Raji (cell line): ENCODE measurements around the gene KIDINS220.

Source experiments
- POLR2A ChIP-seq: IDR thresholded peaks from 2 replicates; pipeline ENCODE4 v1.6.1; 2011; ENCODE audit warnings: low read depth, low read length, control low read depth; ENCODE audit not compliant: insufficient read depth

Gene KIDINS220

GRCh38 chr2:8752385-8752784 lies 85.0 kb downstream of the KIDINS220 start:
- no peak for TF ChIP-seq POLR2A

DNA sequence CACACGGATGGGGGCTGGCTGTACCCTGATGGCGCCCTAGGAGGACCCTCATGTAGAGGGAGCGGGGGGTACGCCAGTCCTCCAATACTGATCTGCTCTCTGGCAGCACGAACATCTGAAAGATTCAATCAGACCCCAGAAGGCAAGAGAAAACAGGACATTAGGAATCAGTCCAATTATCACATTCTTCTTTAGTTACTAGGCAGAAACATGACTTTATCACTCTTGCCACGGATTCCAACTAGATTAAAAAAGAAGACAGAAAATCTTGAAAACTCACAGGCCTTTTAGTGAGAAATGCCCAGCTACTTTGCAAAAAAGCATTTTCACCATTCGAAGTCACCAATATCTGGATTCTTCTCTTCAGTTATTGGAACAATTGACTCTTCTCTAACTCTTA lies 87.2 kb downstream of the KIDINS220 start:
- TF ChIP-seq POLR2A: no peak

DNA sequence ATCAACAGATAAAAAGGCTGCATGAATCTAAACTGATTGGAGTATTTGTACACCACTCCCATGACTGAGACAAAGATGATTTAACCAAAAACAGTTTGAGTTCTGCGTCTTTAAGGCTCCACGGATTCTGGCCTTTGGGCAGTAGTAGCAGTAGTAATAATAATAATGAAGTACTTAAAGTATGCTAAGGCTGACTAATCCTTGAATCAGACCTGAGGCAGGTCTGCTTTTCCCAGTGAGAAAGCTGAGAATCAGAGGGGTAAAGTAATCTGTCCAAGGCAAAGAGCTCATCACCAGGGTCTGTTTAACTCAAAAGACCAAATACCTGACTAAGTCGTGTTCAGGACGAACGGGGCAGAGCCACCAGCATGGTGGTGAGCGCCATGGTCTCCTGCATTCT lies 94.2 kb downstream of the KIDINS220 start:
- no peak for TF ChIP-seq POLR2A

DNA sequence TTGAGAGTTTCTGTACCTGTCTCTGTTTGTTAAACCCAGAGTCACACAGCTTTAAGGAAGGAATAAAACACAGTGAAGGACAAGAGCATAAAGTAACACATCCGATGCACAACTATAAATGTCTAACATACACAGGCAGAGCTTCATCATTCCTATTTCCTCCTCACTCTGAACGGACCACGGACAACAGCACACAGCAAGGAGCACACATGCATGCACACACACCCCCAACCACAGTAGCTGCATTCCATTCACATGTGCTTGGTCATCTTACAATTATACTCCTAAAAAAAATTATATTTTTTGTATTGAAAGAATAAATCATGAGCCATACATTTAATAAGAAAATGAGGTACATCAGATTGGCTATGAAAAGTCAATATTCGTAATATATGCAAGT lies 97.3 kb downstream of the KIDINS220 start:
- no peak for TF ChIP-seq POLR2A

- no peak for TF ChIP-seq POLR2A
Measured at GRCh38 chr2:8737571-8738175, 99.7 kb downstream of the KIDINS220 start.

DNA sequence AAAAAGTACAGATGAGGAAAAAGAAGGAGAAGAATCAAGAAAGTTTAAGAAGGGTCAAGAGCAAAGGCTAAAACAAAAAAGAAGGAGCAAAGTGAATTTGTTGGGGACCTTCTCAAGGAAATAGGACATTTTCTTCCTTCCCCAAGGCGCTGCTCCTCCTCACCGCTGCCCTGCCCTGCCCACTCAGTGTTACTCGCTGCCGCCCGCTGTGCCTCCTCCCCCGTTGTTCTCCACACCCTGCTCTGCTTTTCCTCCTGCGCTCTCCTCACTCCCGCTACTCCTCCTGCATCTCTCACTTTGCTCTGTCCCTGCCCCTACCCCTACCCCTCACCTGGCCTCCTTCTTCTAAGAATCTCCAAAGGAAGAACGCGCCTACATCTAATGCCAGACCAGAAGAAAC lies 104.8 kb downstream of the KIDINS220 start:
- no peak for TF ChIP-seq POLR2A

DNA sequence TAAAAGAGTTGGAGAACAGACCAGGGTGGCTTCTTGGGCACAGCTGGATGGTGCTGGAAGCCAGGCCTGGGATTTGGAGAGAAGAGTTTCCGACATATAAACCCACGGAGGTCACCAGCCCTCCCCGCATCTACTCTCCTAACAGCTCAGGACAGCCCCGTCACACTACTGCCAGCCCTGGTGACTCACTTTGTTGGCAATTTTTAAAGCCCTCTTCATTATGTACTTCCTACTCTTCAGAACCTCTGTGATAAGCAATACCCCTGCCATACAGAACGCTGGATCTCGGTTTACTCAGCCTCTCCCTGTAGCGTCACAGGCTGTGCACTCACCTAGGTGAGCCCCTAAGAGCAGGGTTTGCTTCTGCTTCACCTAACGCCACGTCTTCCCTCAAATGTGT lies 107.5 kb downstream of the KIDINS220 start:
- no peak for TF ChIP-seq POLR2A

DNA sequence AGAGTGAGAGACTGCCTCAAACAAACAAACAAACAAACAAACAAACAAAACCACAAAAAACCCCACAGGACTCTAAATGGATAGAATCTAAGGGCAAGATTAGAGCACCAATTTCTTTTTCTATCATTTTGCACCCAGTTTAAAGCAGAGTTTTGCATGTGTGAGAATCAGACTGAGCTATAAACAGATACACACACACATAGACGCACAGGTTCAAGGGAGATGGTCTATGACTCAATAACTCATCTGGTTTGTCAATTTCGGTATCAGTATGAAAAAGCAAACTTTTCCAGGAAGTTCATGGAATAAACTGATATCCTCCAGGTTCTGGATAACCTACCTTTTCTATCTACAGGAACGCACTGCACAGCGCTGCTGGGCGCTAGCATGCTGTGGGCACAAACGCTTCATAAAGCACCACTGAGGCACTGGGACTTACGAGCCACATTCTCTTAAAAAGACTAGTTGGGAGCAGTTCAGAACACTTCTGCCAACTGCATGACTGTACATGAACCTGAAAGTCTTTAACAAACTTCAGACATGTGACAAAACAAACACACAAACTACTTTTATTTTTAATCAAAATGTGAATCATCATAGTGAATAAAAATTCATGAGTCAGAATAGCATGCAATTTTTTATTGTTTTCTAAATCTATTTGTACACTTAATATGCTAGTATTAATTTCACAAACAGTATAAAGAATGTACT lies 109.0 kb downstream of the KIDINS220 start:
- TF ChIP-seq POLR2A: no peak

- no peak for TF ChIP-seq POLR2A
Measured at GRCh38 chr2:8725838-8726237, 111.6 kb downstream of the KIDINS220 start.

DNA sequence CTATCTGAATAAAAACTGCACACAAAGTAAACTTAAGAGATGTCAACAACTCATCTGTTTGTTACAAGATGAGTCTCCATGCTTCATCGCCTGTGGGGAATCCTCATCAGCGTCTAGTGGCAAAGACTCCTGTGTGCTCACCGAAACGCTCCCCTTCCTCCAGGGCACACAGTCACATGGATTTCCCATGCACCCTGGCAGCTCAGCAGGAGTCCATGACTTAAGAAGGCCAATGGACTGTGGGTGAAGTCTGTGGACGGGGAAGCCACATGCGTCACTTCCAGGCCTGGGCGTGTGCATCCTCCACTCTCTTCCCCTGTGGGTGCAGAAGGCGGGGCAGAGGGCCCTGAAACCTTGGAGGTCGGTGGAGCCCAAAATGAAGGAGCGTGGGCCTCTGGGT lies 114.4 kb downstream of the KIDINS220 start:
- TF ChIP-seq POLR2A: no peak

- no peak for TF ChIP-seq POLR2A
Measured at GRCh38 chr2:8721410-8721809, 116.0 kb downstream of the KIDINS220 start.

DNA sequence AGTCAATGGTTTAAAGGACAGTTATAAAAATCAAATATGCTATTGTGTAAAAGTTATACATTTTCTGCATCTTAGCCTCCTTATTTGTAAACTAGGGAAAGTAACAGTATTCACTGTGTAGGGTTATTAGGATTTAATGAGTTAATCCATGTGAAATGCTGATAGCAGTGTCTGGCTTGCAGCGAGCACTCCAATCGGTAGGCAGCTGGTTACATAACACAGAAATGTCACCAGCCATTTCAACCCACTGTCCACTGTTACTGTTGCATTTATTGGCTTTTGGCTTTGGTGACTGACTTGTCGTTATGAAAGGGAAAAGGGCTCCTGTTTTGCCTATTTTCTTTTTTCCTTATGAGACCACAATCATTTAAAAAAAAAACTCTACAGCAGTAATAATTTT lies 116.7 kb downstream of the KIDINS220 start:
- no peak for TF ChIP-seq POLR2A

GRCh38 chr2:8719528-8719927 lies 117.9 kb downstream of the KIDINS220 start:
- no peak for TF ChIP-seq POLR2A

DNA sequence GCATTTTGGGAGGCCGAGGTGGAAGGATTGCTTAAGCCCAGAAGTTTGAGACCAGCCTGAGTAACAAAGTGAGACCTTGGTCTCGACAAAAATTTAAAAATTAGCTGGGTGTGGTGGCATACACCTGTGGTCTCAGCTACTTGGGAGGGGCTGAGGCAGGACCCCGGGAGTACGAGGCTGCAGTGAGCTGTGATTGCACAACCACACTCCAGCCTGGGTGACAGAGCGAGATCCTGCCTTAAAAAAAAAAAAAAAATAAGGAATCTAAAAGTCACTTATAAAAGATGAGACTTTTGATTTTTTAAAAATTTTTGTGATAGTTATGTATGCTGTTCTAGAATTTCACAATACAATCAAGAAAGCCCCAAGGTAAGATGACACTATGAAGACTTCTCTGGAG lies 122.4 kb downstream of the KIDINS220 start:
- TF ChIP-seq POLR2A: no peak

GRCh38 chr2:8714283-8714682 lies 123.1 kb downstream of the KIDINS220 start:
- no peak for TF ChIP-seq POLR2A

DNA sequence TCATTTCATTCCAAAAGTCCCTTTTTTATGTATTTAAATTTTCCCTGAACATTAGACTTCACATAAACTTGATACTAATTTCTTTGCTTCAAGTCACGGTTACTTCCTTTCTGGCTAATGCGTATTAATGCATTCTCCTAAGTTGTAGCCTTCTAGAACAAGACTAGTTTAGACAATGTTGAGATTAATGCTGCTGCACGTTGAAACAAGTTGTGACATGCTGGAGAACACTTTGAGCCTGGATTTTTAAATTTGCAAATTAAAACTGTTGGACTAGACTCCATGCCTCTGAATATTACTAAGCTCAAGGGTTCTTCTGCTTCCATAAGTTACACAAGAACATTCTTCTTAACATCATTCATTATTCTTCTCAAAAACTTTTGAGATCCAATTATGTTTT lies 126.5 kb downstream of the KIDINS220 start:
- TF ChIP-seq POLR2A: no peak

DNA sequence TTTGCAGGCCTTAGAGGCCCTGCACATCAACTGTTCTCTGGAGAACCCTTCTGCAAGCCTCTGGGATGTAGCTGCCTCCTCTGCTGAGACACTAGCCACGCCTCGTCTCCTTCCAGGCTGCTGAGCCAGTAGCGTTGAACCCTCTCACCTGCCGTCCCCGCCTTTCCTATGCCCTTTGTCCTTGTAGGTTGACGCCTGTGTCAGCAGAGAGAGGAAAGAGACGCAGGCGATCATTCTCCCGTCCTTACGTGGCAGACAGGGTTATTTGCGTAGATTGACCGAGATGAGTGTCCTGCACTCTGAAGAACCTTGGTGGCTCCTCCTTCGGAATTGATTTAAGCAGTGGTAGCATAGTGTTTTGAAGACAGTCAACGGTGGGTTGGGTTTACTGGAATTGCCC lies 127.8 kb downstream of the KIDINS220 start:
- no peak for TF ChIP-seq POLR2A
